ENCODE results near the gene DSE.

- TF ChIP-seq CTCF (IDR thresholded peaks at IDR 0.05; ENCODE audit: poor library complexity, severe bottlenecking) (no peak), EP300 (conservative IDR thresholded peaks at IDR 0.05; ENCODE audit: poor library complexity, severe bottlenecking) (no peak), EZH2 (IDR thresholded peaks at IDR 0.05; ENCODE audit: borderline replicate concordance, insufficient read depth, low read length, poor library complexity, severe bottlenecking) (no peak)
These were observed 81.8 kb downstream of the DSE start for GRCh38 chr6:116452531-116452930.

Measured in neural cell (in vitro differentiated cells).